NCI-H446 treated with DMSO at 0.1 percent for 48 hours (cell line): Measurements from ENCODE around the gene H6PD.

Source experiments
- DNase-seq: peaks from one replicate; lab custom pipeline; 2025; lab: John Stamatoyannopoulos, UW

H6PD gene

GRCh38 chr1:9279172-9279840 is 44.7 kb downstream of the H6PD start:
- no peak for DNase-seq

DNA sequence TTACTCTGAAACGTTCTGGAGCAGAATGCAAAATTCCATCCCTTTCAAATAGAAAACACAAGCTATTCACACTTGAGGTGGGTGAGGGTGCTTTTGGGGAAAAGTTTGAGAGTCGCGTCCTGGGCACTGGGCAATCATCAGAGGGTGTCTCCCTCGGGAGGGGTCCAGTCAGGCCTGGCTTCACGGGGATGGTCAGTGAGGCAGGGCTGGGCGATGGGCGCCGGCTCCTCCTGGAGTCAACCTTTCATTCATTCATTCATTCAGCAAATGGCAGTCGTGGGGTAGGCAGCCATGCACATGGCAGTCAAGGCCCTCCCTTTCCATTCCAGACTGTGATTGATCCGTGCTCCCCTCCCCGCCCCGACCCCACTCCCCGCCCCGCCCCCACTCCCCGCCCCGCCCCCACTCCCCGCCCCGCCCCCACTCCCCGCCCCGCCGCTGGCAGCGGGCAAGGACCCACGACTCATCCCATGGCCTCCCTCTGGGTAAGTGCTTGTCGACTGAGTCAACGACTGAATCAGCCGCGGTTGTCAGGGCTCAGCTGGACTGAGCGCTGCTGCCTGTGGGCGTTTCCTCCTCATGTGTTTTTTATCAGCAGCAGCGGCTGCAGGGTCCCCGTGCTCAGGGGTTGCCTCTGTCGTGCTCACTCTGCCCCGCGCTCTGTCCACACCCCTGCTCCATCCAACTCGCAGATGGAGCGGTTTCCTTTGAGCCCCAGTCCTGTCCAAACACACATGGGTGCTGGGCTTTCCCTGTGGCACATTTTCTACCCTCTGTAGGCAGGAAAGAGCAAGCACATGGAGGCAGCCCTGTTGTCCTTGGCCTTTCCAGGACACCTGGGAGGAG is 45.7 kb downstream of the H6PD start:
- DNase-seq: no peak

DNA sequence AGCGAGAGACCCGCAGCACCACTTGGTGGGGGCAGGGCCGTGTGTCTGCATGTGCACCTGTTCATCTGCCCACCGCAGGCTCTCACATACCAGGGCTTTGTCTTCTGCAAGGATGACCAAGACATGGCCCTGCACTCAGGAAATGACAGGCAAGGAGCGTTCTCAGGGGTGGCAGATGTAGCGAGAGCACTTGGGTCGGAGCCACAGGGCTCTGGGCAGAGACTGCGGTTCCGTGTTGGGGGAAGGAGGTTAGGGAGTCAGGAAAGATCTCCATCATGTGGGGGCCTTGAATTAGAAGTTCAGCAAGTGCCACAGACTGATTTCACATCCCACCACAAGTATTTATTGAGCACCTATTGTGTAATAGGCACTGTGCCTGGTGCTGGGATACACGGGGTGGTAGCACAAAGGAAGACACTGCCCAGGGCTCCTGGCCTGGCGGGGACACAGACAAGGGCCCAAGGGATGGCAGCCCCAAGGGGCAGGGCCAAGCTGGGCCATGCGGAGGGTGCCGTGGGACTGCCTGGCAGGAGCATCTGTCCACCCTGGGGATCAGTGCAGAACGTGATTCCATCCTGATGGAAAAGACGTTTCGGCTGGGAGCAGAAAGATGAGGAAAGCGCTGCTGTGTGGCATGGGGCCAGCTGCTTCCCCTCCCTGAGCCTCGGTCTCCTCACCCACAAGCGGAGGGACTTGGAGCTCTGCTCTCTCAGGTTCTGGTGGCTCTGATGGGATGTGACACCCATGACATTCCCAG is 46.7 kb downstream of the H6PD start:
- no peak for DNase-seq

- no peak for DNase-seq
Measured at GRCh38 chr1:9281908-9282695, 47.5 kb downstream of the H6PD start.

DNA sequence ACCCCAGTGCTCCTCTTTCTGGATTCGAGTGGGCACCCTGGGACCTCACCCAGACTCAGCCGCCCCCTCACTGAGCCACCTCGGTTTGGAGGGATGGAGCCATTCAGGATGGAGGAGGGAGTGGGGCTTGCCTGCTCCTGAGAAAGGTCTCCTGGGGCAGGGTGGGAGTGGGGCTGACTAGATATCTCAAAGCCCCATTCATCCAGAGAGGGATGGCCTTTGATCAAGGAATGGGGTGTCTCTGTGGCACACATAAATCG is 48.1 kb downstream of the H6PD start:
- DNase-seq: no peak

DNA sequence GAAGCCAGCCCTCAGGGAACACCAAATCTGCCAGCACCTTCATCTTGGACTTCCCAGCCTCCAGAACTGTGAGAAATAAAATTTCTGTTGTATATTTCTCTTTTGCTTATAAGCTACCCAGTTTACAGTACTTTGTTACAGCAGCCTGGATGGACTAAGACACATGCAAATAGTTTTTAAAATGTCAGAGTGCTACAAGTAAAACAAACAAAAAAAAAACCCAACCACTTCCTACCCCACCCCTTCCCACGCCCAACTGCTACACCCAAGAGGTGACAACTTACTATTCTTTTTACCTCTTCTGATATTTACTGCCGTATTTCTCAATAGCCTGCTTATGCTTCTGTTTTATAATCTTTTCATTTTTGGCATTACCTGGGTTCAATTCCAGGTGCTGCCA is 49.5 kb downstream of the H6PD start:
- DNase-seq: no peak

- DNase-seq: no peak
Measured at GRCh38 chr1:9286556-9286955, 52.0 kb downstream of the H6PD start.

- DNase-seq: no peak
Measured at GRCh38 chr1:9289090-9289534, 54.5 kb downstream of the H6PD start.

DNA sequence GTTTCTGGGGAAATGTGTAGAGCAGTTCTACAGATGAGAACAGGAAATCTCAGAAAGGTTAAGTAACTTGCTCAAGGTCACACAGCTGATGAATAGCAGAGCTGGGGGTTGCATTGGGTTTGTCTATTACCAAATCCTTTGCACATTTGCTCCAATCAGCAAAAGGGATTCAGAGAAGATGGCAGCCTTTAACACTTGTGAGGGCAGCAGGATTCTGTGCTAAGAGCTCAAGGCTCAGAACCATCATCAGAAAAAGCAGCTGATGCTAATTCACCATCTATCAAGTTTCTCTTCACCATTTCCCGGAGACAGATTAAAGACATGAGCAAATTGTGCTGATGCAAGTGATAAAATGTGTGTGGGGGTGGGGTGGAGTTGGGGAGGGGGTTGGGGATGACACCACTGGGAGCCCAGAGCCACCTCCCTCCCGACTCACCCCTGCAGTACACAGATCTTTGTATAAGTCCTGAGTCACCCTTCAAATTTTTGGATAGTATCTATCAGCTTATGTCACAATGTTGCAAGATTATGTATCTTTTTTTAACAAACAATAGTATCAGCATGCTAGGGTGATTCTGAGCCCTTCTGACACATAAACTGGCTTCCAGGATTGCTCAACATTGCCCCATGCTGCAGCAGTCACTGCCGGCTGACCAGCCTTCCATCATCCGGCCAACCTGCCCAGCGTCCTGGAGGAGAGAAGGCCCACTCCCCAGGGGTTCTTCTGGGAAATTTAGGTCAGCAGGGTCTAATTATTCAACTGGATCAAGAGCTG is 55.3 kb downstream of the H6PD start:
- DNase-seq: no peak

- no peak for DNase-seq
Measured at GRCh38 chr1:9291914-9292360, 57.4 kb downstream of the H6PD start.

DNA sequence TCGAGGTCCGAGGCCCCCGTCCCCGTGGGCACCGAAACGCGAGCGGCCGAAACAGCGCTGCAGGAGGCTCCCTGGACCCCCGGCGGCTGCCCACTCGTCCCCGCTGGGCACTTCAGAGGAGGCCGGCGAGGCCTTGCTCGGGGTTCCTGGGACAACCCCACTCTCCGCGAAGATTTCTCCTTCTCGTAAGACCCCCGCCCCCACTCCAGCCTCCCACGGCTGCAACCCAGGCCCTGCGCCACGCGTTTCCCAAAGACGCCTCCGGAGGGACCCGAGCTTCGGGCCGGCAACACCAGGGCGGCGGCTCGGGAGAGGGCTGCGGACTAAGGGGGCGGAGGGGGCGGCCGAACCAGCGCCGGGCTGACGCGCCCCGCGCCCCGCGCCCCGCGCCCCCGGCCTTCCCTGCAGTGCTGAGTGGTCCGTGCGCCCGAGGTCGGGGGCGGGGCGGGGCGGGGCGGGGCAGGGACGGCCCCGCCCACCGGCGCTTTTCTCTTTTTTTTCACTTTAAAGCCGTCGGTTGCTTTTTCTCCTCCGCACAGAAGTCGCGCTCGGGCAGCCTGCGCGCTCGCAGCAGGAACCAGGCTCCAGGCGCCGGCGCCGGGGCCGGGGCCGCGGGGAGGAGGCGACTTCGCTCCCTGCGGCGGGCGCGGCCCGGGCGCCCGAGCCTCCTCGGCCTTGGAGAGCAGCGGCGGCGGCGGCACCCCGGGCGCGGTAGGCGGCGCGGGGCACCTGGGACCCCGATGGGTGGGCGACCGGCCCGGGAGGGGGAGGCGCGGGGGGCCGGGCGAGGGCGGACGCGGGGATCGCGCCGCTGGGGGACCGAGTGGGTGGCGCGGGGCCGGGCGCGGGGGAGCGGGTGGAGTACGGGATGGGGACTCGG is 58.0 kb downstream of the H6PD start, which contains the start of gene SPSB1:
Gene SPSB1, plus strand, starts transcription at position 534 of the 880 bp plus-strand sequence. CDS start 62,998 bp downstream, outside the sequence.
- DNase-seq: peak; percentile 16

GRCh38 chr1:9293241-9293532 is 58.6 kb downstream of the H6PD start:
- no peak for DNase-seq

- no peak for DNase-seq
Measured at GRCh38 chr1:9293533-9294404, 59.2 kb downstream of the H6PD start.

DNA sequence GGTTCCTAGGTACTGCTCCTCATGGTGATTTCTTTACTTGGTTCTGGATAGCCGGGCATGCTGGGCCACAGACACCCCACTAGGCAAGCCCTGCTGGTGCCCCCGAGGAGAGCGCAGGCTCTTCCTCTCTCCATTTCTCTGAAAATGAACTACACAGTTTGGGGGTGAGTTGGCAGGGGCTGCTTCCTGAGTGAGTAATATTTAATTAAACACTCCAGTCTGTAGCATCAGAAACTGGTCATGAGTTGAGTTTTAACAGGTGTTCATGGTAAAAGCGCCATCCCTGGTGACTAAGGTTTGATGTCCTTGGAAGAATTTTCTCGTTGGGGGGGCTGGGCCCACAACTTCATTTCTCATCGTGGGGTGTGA is 59.8 kb downstream of the H6PD start:
- DNase-seq: no peak

DNA sequence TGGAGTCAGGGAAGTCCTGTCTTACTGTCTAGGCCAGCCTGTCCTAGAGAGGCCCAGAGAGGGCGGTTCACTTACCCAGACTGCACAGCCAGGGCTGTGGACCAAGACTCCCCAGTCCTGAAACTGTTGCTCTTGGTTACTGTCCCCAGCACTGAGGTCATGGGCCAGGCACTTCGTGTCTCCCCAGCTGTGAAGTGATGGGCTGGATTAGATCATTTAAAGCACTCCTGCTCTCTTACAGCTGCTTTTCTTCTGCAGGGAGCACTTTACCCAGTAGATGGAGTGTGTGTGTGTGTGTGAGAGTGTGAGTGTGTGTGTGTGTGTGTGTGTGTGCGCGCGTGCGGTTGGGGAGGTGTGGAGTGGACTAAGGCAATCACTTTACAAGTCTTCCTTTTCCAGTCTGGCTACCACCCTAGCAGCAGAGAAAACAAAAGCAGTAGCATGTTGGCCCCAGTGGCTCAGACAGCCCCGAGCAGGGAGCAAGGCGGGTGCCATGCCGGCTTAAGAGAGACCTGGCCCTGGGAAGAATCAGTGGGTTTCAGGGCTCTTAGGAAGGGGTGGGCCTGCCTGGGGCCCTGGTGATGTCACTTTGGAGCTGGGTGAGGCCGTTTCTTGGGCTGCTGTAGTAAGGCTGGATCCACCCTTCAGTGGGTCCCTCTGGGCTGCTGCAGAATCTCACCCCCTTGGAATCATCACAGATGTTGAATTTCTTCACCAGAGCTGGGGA is 60.5 kb downstream of the H6PD start:
- DNase-seq: no peak

DNA sequence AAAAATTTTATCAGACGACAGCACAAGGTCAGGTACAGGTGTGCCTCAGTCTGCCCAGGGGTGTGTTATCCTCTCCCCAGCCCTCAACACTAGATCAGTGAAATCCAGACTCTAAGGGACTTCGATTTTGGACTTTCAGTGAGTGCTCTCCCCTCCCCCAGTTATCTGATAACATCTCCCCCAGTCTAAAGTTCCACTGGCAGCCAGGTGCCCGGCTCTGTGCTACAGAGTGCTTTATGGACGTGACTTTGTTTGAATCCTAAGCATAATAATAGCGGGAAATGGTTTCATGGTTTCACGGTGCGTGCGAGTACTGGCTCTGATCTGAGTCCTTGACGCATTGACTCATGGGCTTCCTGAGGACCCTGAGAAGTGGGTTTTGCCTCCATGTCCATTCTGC is 61.3 kb downstream of the H6PD start:
- DNase-seq: no peak

DNA sequence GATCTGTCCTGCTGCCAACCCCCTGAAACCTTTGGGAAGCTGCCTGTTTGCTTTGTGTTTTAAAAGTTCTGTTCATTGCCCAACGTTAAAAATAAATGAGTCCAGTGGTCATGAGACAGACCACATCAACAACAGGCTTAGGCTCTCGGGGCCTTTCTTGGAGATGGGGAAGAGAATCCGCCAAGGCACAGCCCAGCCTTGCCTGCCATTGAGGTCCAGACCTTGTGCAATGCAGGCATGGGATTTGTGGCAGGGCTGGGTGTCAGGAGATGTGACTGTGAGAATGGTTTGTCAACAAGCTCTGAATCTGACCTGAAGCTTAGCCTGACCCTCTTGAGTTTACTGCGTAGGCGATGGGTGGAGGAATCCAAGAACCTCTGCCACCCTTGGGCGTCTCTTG is 62.3 kb downstream of the H6PD start:
- DNase-seq: no peak

GRCh38 chr1:9297831-9298230 is 63.3 kb downstream of the H6PD start:
- no peak for DNase-seq

DNA sequence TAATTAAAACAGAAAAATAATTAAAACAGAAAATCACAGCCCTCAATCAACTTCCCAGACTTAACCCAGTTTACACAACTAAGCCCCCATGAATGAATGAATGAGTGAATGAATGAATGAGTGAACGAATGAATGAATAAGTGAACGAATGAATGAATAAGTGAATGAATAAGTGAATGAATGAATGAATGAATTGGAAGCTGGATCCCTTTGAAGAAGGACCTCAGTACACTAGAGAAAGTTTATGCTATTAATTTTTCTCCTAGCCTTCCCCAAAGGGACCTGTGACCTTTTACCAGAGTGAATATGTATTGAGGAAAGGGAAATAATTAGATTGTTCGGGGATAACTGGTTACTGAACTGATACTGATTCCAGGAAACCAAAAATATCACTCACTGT is 63.7 kb downstream of the H6PD start:
- no peak for DNase-seq
